Measurements from ENCODE around the gene RPTOR. TPM values are rescaled to one million over a fixed set of nuclear protein-coding genes. Genes with fewer than 3 reads are reported as not detected.
"Not testable (repeated sequence)": the region's sequence is repeated elsewhere in the genome, so short reads cannot be mapped to it uniquely, and the experiment has no call there.

Gene RPTOR
- total RNA-seq, 1 donor from 2014 or later: 32.3 TPM

DNA sequence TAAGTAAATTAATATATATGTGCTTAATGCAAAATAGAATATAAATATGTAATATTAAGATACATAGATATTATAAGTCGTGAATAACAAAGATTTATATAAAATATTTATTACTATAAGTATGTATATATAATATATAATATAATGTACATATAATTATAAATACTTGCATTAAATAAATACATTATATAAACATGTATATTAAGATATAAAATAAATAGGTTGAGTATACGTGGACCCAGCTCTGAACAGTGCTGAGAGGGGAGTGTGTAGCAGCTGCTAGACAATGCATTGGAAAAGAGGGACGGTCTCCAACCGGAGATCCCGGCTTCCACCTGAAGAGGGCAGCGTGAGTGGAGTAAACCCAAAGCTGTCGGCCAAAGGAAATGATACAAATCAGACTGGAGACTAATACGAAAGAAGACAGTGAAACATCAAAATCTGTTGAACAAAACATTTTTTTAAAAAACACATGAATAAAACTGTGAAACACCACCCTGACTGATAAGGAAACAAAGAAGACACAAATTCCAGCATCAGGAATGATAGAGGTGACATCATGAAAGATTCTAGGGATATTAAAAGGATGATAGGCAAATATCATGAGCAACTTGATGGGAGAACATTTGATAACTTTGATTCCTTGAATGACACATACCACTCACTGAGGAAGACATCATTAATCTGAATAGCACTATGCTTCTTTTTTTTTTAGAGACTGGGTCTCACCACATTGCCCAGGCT, 321.6 kb downstream of the RPTOR start:
- no peak for DNase-seq (ENCODE audit: low spot score)
- intact Hi-C loops (cut with DNase I): loop anchor here (10.0 kb wide), 1 partner anchor 411 kb away; no protein-coding TSS in a partner anchor

DNA sequence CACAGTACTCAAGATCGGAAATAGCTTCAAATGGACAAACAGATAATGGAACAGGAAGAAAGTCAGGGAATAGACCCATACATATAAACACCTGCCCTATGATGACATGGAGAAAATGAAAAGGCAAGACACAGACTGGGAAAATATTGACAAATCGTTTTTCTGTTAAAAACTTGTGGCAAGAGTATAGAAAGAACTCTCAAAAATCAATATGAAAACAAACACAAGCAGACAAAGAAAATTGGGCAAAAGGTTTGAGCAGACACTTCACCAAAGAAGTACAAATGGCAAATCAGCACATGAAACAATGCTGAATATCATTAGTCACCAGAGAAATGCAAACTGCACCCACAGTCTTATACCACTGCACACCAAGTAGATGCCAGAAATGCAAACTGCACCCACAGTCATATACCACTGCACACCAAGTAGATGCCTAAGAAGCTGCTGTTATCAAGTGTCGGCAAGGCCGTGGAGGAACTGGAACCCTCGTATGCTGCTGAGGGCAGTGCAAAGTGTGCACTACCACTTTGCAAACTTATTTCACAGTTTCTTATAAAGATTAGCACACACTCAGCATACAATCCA, 323.5 kb downstream of the RPTOR start:
- intact Hi-C loops (cut with DNase I): loop anchor here (10.0 kb wide), 1 partner anchor 413 kb away; no protein-coding TSS in a partner anchor
- DNase-seq (ENCODE audit: low spot score): no peak

DNA sequence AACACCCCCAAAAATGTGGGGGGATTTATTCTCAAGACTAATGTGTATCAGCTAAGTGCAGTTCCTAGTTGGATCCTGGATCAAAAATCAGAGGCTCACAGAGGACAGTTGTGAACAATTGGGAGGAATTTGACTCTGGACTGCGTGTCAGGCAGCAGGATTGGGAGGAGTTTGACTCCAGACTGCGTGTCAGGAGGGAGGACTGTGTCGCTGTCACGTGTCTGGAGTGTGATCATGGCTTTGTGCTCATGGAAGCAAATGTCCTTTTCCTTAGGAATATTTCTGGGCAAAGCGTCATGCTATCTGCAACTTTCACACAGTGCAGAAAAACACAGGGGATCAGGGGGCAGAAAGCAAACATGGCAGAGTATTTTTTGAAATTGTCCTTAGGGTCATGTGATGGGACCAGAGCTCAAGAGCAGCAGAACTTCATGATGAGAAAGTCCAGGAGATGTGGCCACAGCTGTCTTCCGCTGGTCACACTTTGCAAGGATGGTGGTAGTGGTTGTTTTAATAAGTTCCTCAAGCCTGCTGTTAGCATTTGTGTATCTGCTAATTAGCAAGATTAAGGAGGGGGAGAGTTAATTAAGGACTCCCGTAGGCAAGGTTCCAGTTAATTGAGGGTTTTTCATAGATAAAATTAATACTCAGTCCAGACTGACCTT, 325.0 kb downstream of the RPTOR start:
- intact Hi-C loops (cut with DNase I): loop anchor here (5.0 to 10.0 kb wide), 2 partner anchors 93 to 415 kb away; no protein-coding TSS in a partner anchor
- no peak for DNase-seq (ENCODE audit: low spot score)

DNA sequence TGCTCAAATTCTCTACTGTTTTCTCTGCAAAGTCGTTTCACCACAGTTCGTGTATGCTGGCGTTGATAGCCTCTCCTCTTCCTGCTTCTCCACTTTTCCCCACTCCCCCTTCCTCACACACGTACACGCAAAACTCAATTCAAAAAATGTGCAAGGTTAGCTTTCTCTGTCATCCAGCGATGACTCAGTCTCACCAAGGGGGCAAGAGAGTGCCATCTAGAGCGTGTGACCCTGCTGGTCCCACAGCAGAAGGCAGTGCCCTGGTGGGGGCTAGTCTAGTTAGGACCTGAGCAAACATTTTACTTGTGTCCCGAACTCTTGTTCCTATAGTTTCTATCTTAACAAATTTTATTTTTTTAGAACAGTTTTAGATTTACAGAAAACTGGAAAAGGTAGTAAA, 325.8 kb downstream of the RPTOR start:
- DNase-seq (ENCODE audit: low spot score): no peak
- intact Hi-C loops (cut with DNase I): loop anchor here (5.0 kb wide), 1 partner anchor 92 kb away; no protein-coding TSS in a partner anchor

DNA sequence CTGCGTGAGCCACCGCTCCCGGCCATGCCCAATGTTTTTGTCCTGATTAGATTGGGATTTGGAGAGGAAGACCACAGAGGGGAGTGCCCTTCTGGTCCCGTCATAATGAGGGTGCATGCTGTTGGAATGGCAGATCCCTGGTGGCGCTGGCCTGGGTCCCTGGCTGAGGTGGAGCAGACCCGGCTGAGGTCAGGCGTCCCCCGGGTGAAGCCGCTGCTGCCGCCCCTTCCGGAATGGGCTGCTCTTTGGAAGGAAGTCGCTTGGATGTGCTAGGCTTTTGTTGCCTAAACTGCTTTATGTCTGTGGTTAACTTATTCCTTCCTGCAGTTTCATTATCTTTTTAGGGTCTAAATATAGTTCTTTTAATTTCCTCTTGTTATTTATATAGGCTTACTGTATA, 326.7 kb downstream of the RPTOR start:
- DNase-seq (ENCODE audit: low spot score): no peak
- intact Hi-C loops (cut with DNase I): loop anchor here (5.0 kb wide), 1 partner anchor 91 kb away; no protein-coding TSS in a partner anchor

DNA sequence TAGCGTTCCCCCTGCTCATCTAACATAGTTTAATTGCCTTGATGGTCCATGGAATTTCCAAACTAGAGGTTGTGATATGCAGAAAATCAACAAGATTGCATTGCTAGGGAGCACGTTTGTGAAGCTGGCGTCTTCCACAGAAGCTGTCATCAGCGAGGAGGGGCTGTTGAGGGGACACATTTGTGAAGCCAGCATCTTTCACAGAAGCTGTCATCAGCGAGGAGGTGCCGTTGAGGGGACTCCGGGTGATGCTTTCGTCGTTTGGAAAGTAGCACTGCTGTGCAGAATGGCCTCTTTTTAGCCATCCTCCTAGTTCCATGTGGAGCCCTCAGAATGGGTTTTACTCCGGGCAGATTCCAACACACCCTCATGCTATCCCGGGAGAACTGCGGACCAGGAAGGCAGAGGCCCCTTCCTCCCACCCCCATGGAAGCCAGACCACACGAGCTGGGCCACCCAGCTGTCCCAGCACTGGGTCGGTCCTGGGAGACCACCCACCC, 327.4 kb downstream of the RPTOR start:
- intact Hi-C loops (cut with DNase I): loop anchor here (5.0 kb wide), 1 partner anchor 90 kb away; no protein-coding TSS in a partner anchor
- DNase-seq (ENCODE audit: low spot score): no peak

DNA sequence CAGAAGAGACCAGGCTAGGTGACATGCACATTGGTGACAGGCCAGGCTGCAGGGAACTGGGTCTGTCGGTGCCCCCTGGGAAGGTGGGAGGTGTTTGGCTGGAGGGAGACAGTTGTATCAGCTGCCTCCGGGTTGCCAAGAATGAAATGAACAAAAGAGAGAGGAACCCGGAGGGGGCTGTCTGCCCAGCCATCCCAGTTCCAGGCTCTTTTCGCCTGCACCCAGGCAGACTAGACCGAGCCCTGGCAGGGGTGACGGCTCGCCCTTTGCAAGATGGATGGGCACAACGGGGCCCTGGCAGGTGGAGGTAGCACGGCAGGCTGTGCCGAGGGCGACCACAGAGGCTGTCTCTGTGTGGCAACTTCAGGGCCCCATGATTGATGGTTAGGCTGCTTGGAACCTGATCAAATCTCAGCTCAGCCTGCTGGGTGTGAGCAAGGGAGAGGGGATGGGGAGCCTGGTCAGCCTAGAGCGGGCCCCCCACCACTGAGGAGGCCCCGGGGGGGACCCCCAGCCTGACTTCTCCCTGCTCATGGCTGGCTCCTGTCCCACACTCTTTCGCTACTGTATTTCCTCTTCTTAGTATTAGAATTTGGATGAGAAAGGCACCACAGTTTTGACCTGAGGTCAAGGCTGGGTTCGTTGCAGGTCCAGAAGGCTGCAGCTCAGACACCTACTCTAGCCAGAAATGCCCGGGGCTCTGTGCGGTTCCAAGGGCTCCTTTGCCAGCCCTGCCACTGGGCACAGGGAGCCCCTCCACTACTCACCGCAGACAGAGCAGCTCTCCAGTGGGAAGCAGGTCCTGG, 328.1 kb downstream of the RPTOR start:
- DNase-seq (ENCODE audit: low spot score): no peak
- intact Hi-C loops (cut with DNase I): loop anchor here (5.0 kb wide), 1 partner anchor 90 kb away; no protein-coding TSS in a partner anchor

DNA sequence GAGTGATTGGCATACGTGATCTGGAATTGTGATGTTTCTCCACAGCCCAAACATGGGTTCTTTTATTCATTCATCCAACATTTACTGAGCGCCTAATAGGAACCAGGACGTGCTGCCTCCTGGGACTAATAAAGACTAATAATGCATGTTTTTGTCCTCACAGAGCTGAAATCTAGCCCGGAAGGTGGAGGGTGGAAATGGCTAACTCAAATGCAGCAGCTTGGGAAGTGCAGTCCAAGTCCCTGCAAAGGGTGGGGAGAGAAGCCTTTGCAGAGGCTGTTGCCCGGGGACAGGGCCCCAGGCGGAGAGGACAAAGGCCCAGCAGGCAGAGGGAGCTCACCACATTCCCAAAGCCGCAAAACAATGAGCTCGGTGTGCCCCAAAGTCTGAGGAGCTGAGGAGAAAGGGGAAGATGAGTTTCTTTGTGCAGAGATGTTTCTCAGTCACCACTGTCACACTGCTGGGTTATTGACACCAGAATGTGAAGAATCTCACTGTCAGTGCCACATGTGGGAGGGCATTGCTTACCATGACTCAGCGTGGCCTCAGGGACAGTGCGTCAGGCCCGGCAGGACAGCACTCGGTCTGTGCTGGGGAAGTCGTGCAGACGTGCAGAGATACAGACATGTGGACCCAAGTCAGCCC, 328.8 kb downstream of the RPTOR start:
- intact Hi-C loops (cut with DNase I): loop anchor here (5.0 kb wide), 1 partner anchor 89 kb away; no protein-coding TSS in a partner anchor
- no peak for DNase-seq (ENCODE audit: low spot score)

DNA sequence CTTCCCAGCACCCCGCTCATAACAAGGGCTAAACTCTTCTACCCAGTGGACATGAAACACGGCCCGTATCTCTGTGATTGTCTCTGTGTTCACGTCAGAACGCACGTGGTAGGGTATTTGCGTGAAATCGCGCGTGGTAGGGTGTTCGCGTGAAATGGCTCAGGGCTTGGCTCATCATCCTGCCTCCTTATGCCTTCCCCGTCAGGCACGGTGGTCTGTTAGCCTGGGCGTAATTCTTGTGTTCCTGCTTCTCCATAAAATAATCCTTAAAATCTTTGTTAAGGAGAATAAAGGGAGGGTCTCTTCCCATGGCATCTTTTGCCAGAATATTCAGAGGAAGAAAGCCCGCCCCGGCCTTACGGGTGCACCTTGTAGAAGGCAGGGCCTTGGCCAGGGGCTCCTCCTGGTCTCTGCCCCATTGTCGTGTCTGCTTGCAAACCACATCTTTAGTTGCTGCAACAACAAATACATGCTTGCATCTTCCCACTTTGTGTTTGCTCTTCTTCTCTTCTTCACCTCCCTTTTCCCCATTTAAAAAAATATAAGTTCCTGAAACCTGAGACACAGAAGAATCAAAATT, 330.3 kb downstream of the RPTOR start:
- intact Hi-C loops (cut with DNase I): loop anchor here (5.0 kb wide), 1 partner anchor 87 kb away; no protein-coding TSS in a partner anchor
- no peak for DNase-seq (ENCODE audit: low spot score)

DNA sequence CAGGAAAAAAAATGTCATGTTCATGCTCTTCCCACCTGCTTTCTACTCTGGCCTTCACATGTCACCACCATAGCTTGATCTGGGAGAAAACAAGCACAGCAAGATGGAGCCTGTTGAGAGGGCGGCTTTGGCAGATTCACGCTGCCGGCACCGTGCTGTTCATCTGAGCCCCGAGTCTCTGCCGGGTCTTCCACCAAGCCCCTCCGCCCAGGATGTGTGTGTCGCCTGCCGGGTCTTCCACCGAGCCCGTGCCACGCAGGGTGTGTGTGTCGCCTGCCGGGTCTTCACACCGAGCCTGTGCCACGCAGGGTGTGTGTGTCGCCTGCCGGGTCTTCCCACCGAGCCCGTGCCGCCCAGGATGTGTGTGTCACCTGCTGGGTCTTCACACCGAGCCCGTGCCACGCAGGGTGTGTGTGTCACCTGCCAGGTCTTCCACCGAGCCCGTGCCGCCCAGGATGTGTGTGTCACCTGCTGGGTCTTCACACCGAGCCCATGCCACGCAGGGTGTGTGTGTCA, 330.9 kb downstream of the RPTOR start:
- DNase-seq (ENCODE audit: low spot score); intact Hi-C loops (cut with DNase I): not testable (repeated sequence)

DNA sequence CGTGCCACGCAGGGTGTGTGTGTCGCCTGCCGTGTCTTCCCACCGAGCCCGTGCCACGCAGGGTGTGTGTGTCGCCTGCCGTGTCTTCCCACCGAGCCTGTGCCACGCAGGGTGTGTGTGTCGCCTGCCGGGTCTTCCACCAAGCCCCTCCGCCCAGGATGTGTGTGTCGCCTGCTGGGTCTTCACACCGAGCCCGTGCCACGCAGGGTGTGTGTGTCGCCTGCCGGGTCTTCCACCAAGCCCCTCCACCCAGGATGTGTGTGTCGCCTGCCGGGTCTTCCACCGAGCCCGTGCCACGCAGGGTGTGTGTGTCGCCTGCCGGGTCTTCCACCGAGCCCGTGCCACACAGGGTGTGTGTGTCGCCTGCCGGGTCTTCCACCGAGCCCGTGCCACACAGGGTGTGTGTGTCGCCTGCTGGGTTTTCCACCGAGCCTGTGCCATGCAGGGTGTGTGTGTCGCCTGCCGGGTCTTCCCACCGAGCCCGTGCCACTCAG, 331.9 kb downstream of the RPTOR start:
- intact Hi-C loops (cut with DNase I); DNase-seq (ENCODE audit: low spot score): not testable (repeated sequence)

DNA sequence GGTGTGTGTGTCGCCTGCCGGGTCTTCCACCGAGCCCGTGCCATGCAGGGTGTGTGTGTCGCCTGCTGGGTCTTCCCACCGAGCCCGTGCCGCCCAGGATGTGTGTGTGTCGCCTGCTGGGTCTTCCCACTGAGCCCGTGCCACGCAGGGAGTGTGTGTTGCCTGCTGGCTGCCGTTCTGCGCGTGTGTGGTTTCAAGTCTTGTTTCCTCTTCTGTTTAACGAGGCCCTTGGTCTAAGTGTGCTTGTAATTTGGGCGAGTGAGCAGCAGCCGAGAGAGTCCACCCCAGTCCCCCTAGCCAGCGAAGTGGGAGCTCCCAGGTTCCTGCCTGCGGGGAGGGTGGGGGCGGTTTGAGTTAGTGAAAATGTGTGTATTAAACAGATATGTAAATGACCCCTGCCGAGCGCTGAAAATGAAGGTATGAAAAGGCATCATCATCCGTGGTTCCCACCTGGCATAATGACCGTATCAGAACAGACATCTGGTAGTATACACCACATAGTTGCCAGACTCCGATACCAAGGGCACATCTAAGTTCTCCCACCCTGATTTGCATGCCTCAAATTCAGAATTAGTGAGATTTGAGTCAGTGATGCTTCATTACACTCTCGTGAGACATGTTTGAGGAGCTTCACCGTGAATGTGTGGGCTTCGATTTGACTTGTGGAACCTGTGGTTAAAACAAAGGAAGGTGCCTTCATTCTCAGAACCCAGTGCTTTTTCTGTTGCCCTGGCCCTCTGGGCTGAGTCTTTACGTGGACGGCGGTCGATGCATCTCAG, 332.5 kb downstream of the RPTOR start:
- intact Hi-C loops (cut with DNase I): no loop called here

DNA sequence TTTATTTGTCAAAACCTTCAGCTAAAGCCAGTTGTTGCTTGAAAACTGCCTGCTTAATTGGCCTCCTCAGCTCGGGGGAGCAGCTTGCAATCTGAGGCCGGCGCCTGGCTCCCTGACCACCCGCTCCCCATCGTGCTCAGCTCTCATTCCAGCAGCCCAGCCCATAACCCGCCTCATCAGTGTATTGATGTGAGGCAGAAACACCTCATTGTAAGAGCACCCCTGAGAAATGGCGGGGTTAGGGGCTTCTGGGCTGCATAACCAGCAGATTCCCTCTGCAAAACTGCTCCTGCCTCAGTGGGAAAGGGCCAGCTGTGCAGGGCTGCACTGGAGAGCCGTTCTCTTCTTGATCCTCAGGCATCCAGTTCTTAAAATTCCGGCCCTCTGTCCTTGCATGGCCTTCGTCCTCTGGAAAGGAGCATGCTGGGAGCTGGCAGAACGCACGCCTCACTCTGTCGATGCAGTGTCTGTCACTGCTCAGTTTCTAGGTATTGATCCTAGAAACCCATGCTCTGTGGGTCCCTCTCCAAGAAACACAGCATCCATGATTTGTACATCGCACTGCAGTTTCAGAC, 333.2 kb downstream of the RPTOR start:
- DNase-seq (ENCODE audit: low spot score): no peak
- intact Hi-C loops (cut with DNase I): no loop called here

More for the DNA sequence above, 332.5 kb downstream of the RPTOR start:
- no peak for DNase-seq (ENCODE audit: low spot score)

DNA sequence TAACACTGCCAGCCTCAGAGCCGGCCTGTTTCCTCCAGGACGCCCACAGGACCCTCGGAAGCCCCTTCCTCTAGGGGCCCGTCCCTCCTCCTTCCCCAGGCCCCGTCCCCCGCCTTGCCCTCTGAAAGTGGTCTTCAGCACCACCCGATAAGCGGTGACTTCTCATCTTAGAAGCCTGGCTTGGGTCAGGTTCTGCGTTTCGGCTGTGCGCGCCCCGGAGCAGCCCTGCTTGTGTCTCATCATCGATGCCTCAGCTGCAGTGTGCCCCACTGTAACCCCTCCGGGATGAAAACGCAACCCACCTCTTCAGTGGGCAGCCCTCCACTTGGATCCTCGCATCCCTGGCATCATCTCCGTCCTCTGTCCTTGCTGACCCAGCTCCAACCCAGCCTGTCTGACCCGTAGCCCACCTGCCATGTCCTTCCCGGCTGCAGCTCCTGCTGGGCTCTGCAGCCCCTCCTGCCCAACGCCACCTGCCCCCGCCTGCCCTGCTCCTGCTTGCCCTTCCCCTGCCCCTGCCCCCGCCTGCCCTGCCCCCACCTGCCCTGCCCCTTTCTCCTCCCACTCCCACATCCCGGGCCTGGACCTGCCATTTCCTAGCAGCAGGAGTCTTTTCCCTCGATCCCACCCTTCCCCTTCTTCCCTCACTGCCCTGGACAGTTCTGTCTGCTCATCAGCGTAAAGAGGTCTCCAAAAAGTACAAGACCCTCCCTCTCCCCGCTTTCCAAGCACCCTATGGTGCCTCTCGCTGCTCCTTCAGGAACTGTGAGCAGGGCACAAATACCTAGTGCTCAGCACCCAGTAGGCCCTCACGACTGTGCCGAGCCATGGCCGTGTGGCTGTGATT, 334.5 kb downstream of the RPTOR start:
- intact Hi-C loops (cut with DNase I): no loop called here
- DNase-seq (ENCODE audit: low spot score): no peak

DNA sequence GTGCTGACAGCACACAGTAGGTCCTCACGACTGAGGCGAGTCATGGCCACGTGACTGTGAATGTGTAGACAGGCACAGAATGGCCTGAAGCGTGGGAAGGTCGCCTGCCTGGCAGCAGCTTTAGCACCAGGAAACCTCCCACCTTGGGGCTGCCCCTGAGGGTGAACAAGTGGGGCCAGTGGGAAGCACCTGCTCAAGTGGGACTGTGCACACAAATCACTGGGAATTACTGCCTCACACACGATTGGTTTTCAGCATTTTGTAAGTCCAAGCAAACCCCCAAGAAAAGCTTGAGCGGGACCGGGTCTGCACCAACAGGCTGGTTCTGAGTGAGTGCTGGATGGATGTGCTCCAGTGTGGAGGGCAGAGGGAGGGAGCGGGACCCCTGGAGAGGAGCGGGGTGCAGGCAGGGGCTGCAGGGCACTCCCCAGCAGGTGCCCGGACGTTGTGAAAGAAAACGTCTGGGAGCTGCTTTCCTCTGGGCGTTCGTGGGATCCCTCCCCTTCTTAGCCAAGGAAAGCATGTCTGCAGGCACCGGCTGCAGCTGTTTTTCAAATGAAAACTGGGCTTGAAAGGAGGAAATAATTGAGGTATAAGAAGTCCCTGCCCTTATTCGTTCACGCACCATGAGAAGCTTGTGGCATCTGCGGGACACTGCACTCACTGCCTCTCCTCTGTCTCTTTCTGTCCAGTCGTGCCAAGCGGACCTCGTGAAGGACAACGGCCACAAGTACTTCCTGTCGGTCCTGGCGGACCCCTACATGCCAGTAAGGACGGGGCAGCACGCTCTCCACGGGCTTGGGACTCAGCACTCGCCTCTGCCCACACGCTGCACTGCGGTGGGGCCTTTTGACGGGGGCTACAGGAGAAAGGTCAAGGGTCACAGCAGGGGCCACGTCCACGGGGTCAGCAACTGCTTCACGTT, 335.3 kb downstream of the RPTOR start:
- intact Hi-C loops (cut with DNase I): loop anchor here (5.0 kb wide), 1 partner anchor 72 kb away; no protein-coding TSS in a partner anchor
- no peak for DNase-seq (ENCODE audit: low spot score)

All from cardiac septum (tissue), 1 donor.